Measurements from ENCODE around the gene SNX24. TPM values are rescaled to one million over a fixed set of nuclear protein-coding genes. Genes with fewer than 3 reads are reported as not detected.

The SNX24 gene
- total and polyA plus RNA-seq, 5 donors from 2014 or later: 7.8 to 22.0 (median 11.1) TPM

DNA sequence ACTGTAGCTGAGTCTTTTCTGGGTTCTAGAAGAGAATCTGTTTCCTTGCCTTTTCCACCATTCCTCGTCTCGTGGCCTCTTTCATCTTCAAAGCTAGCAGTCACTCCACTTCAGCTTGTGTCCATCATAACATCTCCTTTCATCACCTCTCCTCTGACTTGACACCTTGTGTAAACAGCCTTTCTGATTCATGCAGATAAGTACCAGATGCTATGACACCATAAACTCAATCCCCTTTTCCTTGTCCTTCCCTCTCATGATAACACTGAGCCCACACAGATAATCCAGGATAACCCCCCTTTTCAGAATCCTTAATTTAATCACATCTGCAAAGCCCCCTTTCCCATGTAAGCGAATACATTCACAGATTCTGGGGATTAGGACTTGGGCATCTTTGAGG is 95.5 kb downstream of the SNX24 start:
- no peaks in the 10 kb centered on the region for H3K27me3 Mint-ChIP-seq
- DNase-seq (no peak), ATAC-seq (ENCODE audit: low read depth in 2 of 2) (no peak)
- Histone ChIP-seq H3K36me3 (ENCODE audit: control insufficient read depth, insufficient read depth, low read length) (no peaks in the 10 kb centered on the region), H3K27me3 (ENCODE audit: control insufficient read depth, insufficient read depth, low read length) (no peaks in the 10 kb centered on the region), H3K9me3 (ENCODE audit: control insufficient read depth in 2 of 2, low read length in 2 of 2) (no peaks in the 10 kb centered on the region), H3K4me3 (ENCODE audit: low read depth, low read length) (no peak overlapping the region), H3K4me1 (ENCODE audit: control insufficient read depth, insufficient read depth, low read length, poor library complexity, severe bottlenecking) (no peaks in the 10 kb centered on the region), H3K27ac (ENCODE audit: insufficient read depth, low read length, poor library complexity, severe bottlenecking) (no peak overlapping the region)
- no peak overlapping the region for H3K4me3 Mint-ChIP-seq
- peaks cover 0 to 7% (median 0%) of the 10 kb centered on the region in 4 donors for H3K4me1 Mint-ChIP-seq
- no peaks in the 10 kb centered on the region for H3K9me3 Mint-ChIP-seq
- no peak overlapping the region for H3K27ac Mint-ChIP-seq
- peaks cover 14% of the 10 kb centered on the region for H3K36me3 Mint-ChIP-seq

- Mint-ChIP-seq H3K36me3 (peaks cover 21% of the 10 kb centered on the region), H3K4me3 (no peak overlapping the region), H3K27me3 (no peaks in the 10 kb centered on the region), H3K4me1 (peaks cover 0 to 7% (median 0%) of the 10 kb centered on the region in 4 donors), H3K9me3 (no peaks in the 10 kb centered on the region), H3K27ac (no peak overlapping the region)
- no peaks in the 10 kb centered on the region for H3K9me3 ChIP-seq (ENCODE audit: control insufficient read depth in 2 of 2, low read length in 2 of 2)
- H3K4me3 ChIP-seq (ENCODE audit: low read depth, low read length): no peak overlapping the region
- no peak overlapping the region for H3K27ac ChIP-seq (ENCODE audit: insufficient read depth, low read length, poor library complexity, severe bottlenecking)
- ATAC-seq (ENCODE audit: low read depth in 2 of 2): no peak
- no peaks in the 10 kb centered on the region for H3K4me1 ChIP-seq (ENCODE audit: control insufficient read depth, insufficient read depth, low read length, poor library complexity, severe bottlenecking)
- H3K36me3 ChIP-seq (ENCODE audit: control insufficient read depth, insufficient read depth, low read length): no peaks in the 10 kb centered on the region
- no peaks in the 10 kb centered on the region for H3K27me3 ChIP-seq (ENCODE audit: control insufficient read depth, insufficient read depth, low read length)
- no peak for DNase-seq
Observed at GRCh38 chr5:122941737-122942136, 96.3 kb downstream of the SNX24 start.

- Histone ChIP-seq H3K4me3 (ENCODE audit: low read depth, low read length) (no peak overlapping the region), H3K9me3 (ENCODE audit: control insufficient read depth in 2 of 2, low read length in 2 of 2) (no peaks in the 10 kb centered on the region), H3K27me3 (ENCODE audit: control insufficient read depth, insufficient read depth, low read length) (no peaks in the 10 kb centered on the region), H3K27ac (ENCODE audit: insufficient read depth, low read length, poor library complexity, severe bottlenecking) (no peak overlapping the region), H3K36me3 (ENCODE audit: control insufficient read depth, insufficient read depth, low read length) (no peaks in the 10 kb centered on the region), H3K4me1 (ENCODE audit: control insufficient read depth, insufficient read depth, low read length, poor library complexity, severe bottlenecking) (no peaks in the 10 kb centered on the region)
- Mint-ChIP-seq H3K36me3 (peaks cover 21% of the 10 kb centered on the region), H3K27me3 (no peaks in the 10 kb centered on the region), H3K27ac (no peak overlapping the region), H3K4me1 (peaks cover 0 to 7% (median 0%) of the 10 kb centered on the region in 4 donors), H3K4me3 (no peak overlapping the region), H3K9me3 (no peaks in the 10 kb centered on the region)
- no peak for DNase-seq
- no peak for ATAC-seq (ENCODE audit: low read depth in 2 of 2)
Observed at GRCh38 chr5:122942164-122942914, 96.9 kb downstream of the SNX24 start.

GRCh38 chr5:122943050-122943698 is 97.8 kb downstream of the SNX24 start:
- H3K27ac Mint-ChIP-seq: no peak overlapping the region
- ATAC-seq (ENCODE audit: low read depth in 2 of 2) (no peak), DNase-seq (no peak)
- peaks cover 21% of the 10 kb centered on the region for H3K36me3 Mint-ChIP-seq
- H3K27ac ChIP-seq (ENCODE audit: insufficient read depth, low read length, poor library complexity, severe bottlenecking): no peak overlapping the region
- H3K9me3 ChIP-seq (ENCODE audit: control insufficient read depth in 2 of 2, low read length in 2 of 2): no peaks in the 10 kb centered on the region
- H3K4me1 Mint-ChIP-seq: peaks cover 0 to 7% (median 0%) of the 10 kb centered on the region in 4 donors
- no peaks in the 10 kb centered on the region for H3K27me3 ChIP-seq (ENCODE audit: control insufficient read depth, insufficient read depth, low read length)
- no peaks in the 10 kb centered on the region for H3K4me1 ChIP-seq (ENCODE audit: control insufficient read depth, insufficient read depth, low read length, poor library complexity, severe bottlenecking)
- no peaks in the 10 kb centered on the region for H3K9me3 Mint-ChIP-seq
- no peak overlapping the region for H3K4me3 ChIP-seq (ENCODE audit: low read depth, low read length)
- H3K4me3 Mint-ChIP-seq: no peak overlapping the region
- no peaks in the 10 kb centered on the region for H3K27me3 Mint-ChIP-seq
- H3K36me3 ChIP-seq (ENCODE audit: control insufficient read depth, insufficient read depth, low read length): no peaks in the 10 kb centered on the region

- no peak overlapping the region for H3K27ac ChIP-seq (ENCODE audit: insufficient read depth, low read length, poor library complexity, severe bottlenecking)
- no peak overlapping the region for H3K27ac Mint-ChIP-seq
- H3K36me3 ChIP-seq (ENCODE audit: control insufficient read depth, insufficient read depth, low read length): no peaks in the 10 kb centered on the region
- no peak for ATAC-seq (ENCODE audit: low read depth in 2 of 2)
- peaks cover 21% of the 10 kb centered on the region for H3K36me3 Mint-ChIP-seq
- H3K9me3 Mint-ChIP-seq: no peaks in the 10 kb centered on the region
- H3K4me3 Mint-ChIP-seq: no peak overlapping the region
- no peak for DNase-seq
- no peaks in the 10 kb centered on the region for H3K27me3 ChIP-seq (ENCODE audit: control insufficient read depth, insufficient read depth, low read length)
- H3K4me1 Mint-ChIP-seq: peaks cover 0 to 7% (median 0%) of the 10 kb centered on the region in 4 donors
- no peaks in the 10 kb centered on the region for H3K27me3 Mint-ChIP-seq
- no peaks in the 10 kb centered on the region for H3K9me3 ChIP-seq (ENCODE audit: control insufficient read depth in 2 of 2, low read length in 2 of 2)
- H3K4me3 ChIP-seq (ENCODE audit: low read depth, low read length): no peak overlapping the region
- no peaks in the 10 kb centered on the region for H3K4me1 ChIP-seq (ENCODE audit: control insufficient read depth, insufficient read depth, low read length, poor library complexity, severe bottlenecking)
Observed at GRCh38 chr5:122944051-122944450, 98.6 kb downstream of the SNX24 start.

GRCh38 chr5:122947372-122947771 is 102.0 kb downstream of the SNX24 start:
- Histone ChIP-seq H3K4me1 (ENCODE audit: control insufficient read depth, insufficient read depth, low read length, poor library complexity, severe bottlenecking) (no peaks in the 10 kb centered on the region), H3K27ac (ENCODE audit: insufficient read depth, low read length, poor library complexity, severe bottlenecking) (no peak overlapping the region), H3K4me3 (ENCODE audit: low read depth, low read length) (no peak overlapping the region), H3K36me3 (ENCODE audit: control insufficient read depth, insufficient read depth, low read length) (no peaks in the 10 kb centered on the region), H3K9me3 (ENCODE audit: control insufficient read depth in 2 of 2, low read length in 2 of 2) (no peaks in the 10 kb centered on the region), H3K27me3 (ENCODE audit: control insufficient read depth, insufficient read depth, low read length) (no peaks in the 10 kb centered on the region)
- Mint-ChIP-seq H3K27me3 (no peaks in the 10 kb centered on the region), H3K9me3 (no peaks in the 10 kb centered on the region), H3K27ac (no peak overlapping the region), H3K4me3 (no peak overlapping the region), H3K4me1 (peaks cover 0 to 7% (median 0%) of the 10 kb centered on the region in 4 donors), H3K36me3 (peaks cover 15% of the 10 kb centered on the region)
- ATAC-seq (ENCODE audit: low read depth in 2 of 2): no peak
- DNase-seq: no peak

- Mint-ChIP-seq H3K27ac (no peak overlapping the region), H3K4me1 (peaks cover 0 to 7% (median 0%) of the 10 kb centered on the region in 4 donors), H3K9me3 (no peaks in the 10 kb centered on the region), H3K36me3 (peaks cover 15% of the 10 kb centered on the region), H3K27me3 (no peaks in the 10 kb centered on the region), H3K4me3 (no peak overlapping the region)
- Histone ChIP-seq H3K27ac (ENCODE audit: insufficient read depth, low read length, poor library complexity, severe bottlenecking) (no peak overlapping the region), H3K9me3 (ENCODE audit: control insufficient read depth in 2 of 2, low read length in 2 of 2) (no peaks in the 10 kb centered on the region), H3K4me1 (ENCODE audit: control insufficient read depth, insufficient read depth, low read length, poor library complexity, severe bottlenecking) (no peaks in the 10 kb centered on the region), H3K4me3 (ENCODE audit: low read depth, low read length) (no peak overlapping the region), H3K27me3 (ENCODE audit: control insufficient read depth, insufficient read depth, low read length) (no peaks in the 10 kb centered on the region), H3K36me3 (ENCODE audit: control insufficient read depth, insufficient read depth, low read length) (no peaks in the 10 kb centered on the region)
- DNase-seq: no peak
- no peak for ATAC-seq (ENCODE audit: low read depth in 2 of 2)
Observed at GRCh38 chr5:122947772-122948171, 102.4 kb downstream of the SNX24 start.

DNA sequence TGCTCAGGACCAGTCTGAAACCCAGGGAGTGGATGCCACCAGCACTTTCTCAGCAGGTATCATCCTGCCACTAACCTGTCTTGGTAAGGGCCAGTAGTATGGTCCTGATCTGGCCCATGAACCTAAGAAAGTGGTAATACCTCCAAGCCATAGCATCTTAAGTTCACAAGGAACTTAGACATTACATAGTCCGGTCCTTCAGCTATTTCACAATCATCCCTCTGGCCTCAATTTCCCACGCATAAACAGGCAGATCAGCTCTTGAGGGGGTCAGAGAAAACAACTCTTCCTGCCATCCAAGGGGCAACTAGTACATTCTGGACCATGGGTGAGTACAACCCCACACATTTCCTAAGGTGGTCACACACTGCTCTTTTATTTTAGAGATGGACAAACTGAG is 102.9 kb downstream of the SNX24 start:
- Mint-ChIP-seq H3K4me3 (no peak overlapping the region), H3K27ac (no peak overlapping the region), H3K27me3 (no peaks in the 10 kb centered on the region), H3K9me3 (no peaks in the 10 kb centered on the region), H3K36me3 (peaks cover 15% of the 10 kb centered on the region), H3K4me1 (peaks cover 0 to 3% (median 0%) of the 10 kb centered on the region in 4 donors)
- Histone ChIP-seq H3K27me3 (ENCODE audit: control insufficient read depth, insufficient read depth, low read length) (no peaks in the 10 kb centered on the region), H3K4me3 (ENCODE audit: low read depth, low read length) (no peak overlapping the region), H3K36me3 (ENCODE audit: control insufficient read depth, insufficient read depth, low read length) (no peaks in the 10 kb centered on the region), H3K27ac (ENCODE audit: insufficient read depth, low read length, poor library complexity, severe bottlenecking) (no peak overlapping the region), H3K4me1 (ENCODE audit: control insufficient read depth, insufficient read depth, low read length, poor library complexity, severe bottlenecking) (no peaks in the 10 kb centered on the region), H3K9me3 (ENCODE audit: control insufficient read depth in 2 of 2, low read length in 2 of 2) (no peaks in the 10 kb centered on the region)
- DNase-seq: no peak
- no peak for ATAC-seq (ENCODE audit: low read depth in 2 of 2)
